H9 (cell line): ENCODE data around the gene FRMD4B. TPM values are rescaled to one million over a fixed set of nuclear protein-coding genes. Genes with fewer than 3 reads are reported as not detected.
"Not testable (repeated sequence)": the region's sequence is repeated elsewhere in the genome, so short reads cannot be mapped to it uniquely, and the experiment has no call there.

Source experiments
- DNase-seq: peaks from one replicate; pipeline ENCODE4 v3.0.0-alpha.2; 2017
- H2AFZ ChIP-seq: one replicate; pipeline ENCODE4 v1.6.1; 2013; ENCODE audit warnings: mild to moderate bottlenecking, low read length, control low read depth, moderate library complexity
- H2AK5ac ChIP-seq: 2 replicates; pipeline ENCODE4 v1.6.1; 2013; ENCODE audit warnings: low read length, control low read depth, mixed read lengths; ENCODE audit not compliant: insufficient read length
- H2BK120ac ChIP-seq: one replicate; pipeline ENCODE4 v1.6.1; 2013; ENCODE audit warnings: low read depth, mild to moderate bottlenecking, low read length, control low read depth, inconsistent platforms; ENCODE audit not compliant: poor library complexity, severe bottlenecking
- H2BK12ac ChIP-seq: 2 replicates; pipeline ENCODE4 v1.6.1; 2013; ENCODE audit warnings: low read length, control low read depth, mixed read lengths, low read depth; ENCODE audit not compliant: insufficient read length
- H2BK15ac ChIP-seq: 2 replicates; pipeline ENCODE4 v1.6.1; 2013; ENCODE audit warnings: low read depth, low read length, control low read depth
- H2BK20ac ChIP-seq: one replicate; pipeline ENCODE4 v1.6.1; 2013; ENCODE audit warnings: low read depth, mild to moderate bottlenecking, low read length, control low read depth, inconsistent platforms; ENCODE audit not compliant: poor library complexity, severe bottlenecking
- H2BK5ac ChIP-seq: 2 replicates; pipeline ENCODE4 v1.6.1; 2013; ENCODE audit warnings: low read length, control low read depth, mixed read lengths; ENCODE audit not compliant: insufficient read length
- H3K14ac ChIP-seq: 2 replicates; pipeline ENCODE4 v1.6.1; 2013; ENCODE audit warnings: low read length, control low read depth; ENCODE audit not compliant: insufficient read depth
- H3K18ac ChIP-seq: 2 replicates; pipeline ENCODE4 v1.6.1; 2013; ENCODE audit warnings: low read depth, mild to moderate bottlenecking, mixed read lengths, low read length, control low read depth; ENCODE audit not compliant: insufficient read length
- H3K23ac ChIP-seq: 2 replicates; pipeline ENCODE4 v1.6.1; 2013; ENCODE audit warnings: low read length, control low read depth, mixed read lengths, low read depth; ENCODE audit not compliant: insufficient read length
- H3K23me2 ChIP-seq: 2 replicates; pipeline ENCODE4 v1.6.1; 2013; ENCODE audit warnings: low read depth, mild to moderate bottlenecking, mixed read lengths, low read length, control low read depth; ENCODE audit not compliant: insufficient read length, poor library complexity, severe bottlenecking
- H3K27ac ChIP-seq: 2 replicates; pipeline ENCODE4 v1.5.1; 2013; ENCODE audit warnings: low read length, control low read depth, mixed read lengths, low read depth; ENCODE audit not compliant: insufficient read length
- H3K27me3 ChIP-seq: 2 replicates; pipeline ENCODE4 v1.6.1; 2013; ENCODE audit warnings: low read length, control low read depth, inconsistent platforms; ENCODE audit not compliant: insufficient read depth
- H3K4ac ChIP-seq: 2 replicates; pipeline ENCODE4 v1.6.1; 2013; ENCODE audit warnings: low read depth, mild to moderate bottlenecking, control low read depth, inconsistent platforms, low read length, moderate library complexity
- H3K4me1 ChIP-seq: 2 replicates; pipeline ENCODE4 v1.6.1; 2013; ENCODE audit warnings: low read length, control low read depth, inconsistent platforms; ENCODE audit not compliant: insufficient read depth
- H3K4me2 ChIP-seq: 2 replicates; pipeline ENCODE4 v1.6.1; 2013; ENCODE audit warnings: low read length, control low read depth, mixed read lengths; ENCODE audit not compliant: insufficient read length, insufficient read depth
- H3K56ac ChIP-seq: 2 replicates; pipeline ENCODE4 v1.6.1; 2013; ENCODE audit warnings: low read depth, mild to moderate bottlenecking, mixed read lengths, low read length, control low read depth; ENCODE audit not compliant: insufficient read length
- H3K79me1 ChIP-seq: 2 replicates; pipeline ENCODE4 v1.6.1; 2013; ENCODE audit warnings: low read depth, mild to moderate bottlenecking, moderate library complexity, low read length, control low read depth, inconsistent platforms; ENCODE audit not compliant: insufficient read depth, poor library complexity, severe bottlenecking
- H3K79me2 ChIP-seq: 2 replicates; pipeline ENCODE4 v1.6.1; 2013; ENCODE audit warnings: low read length, control low read depth, inconsistent platforms; ENCODE audit not compliant: insufficient read depth
- H3K9ac ChIP-seq: 2 replicates; pipeline ENCODE4 v1.6.1; 2013; ENCODE audit warnings: low read length, control low read depth, mixed read lengths; ENCODE audit not compliant: insufficient read length; ENCODE audit errors: extremely low read depth
- H3K9me3 ChIP-seq: one replicate; pipeline ENCODE4 v1.6.1; 2013; ENCODE audit warnings: low read depth, low read length, inconsistent platforms; ENCODE audit not compliant: control insufficient read depth
- H3T11ph ChIP-seq: one replicate; pipeline ENCODE4 v1.6.1; 2013; ENCODE audit warnings: mild to moderate bottlenecking, low read length, control low read depth, inconsistent platforms
- H4K20me1 ChIP-seq: one replicate; pipeline ENCODE4 v1.6.1; 2013; ENCODE audit not compliant: control insufficient read depth, insufficient read length, insufficient read depth
- H4K5ac ChIP-seq: 2 replicates; pipeline ENCODE4 v1.6.1; 2013; ENCODE audit warnings: low read depth, mild to moderate bottlenecking, mixed read lengths, low read length, control low read depth; ENCODE audit not compliant: insufficient read length
- H4K8ac ChIP-seq: replicated peaks from 2 replicates; pipeline ENCODE4 v1.6.1; 2013; ENCODE audit warnings: low read length, control low read depth, mixed read lengths, low read depth; ENCODE audit not compliant: insufficient read length
- H4K91ac ChIP-seq: 2 replicates; pipeline ENCODE4 v1.6.1; 2013; ENCODE audit warnings: low read depth, mild to moderate bottlenecking, moderate library complexity, mixed read lengths, low read length, control low read depth; ENCODE audit not compliant: insufficient read length
- H3K27ac Mint-ChIP-seq, 3 experiments: 2 replicates in 2 of 3; 3 replicates in 1 of 3; pipeline ENCODE4 v1.8.0; 2020 to 2021; ENCODE audit warnings: mixed read lengths in 3 of 3, mild to moderate bottlenecking in 1 of 3, moderate library complexity in 1 of 3
- H3K27me3 Mint-ChIP-seq: 2 replicates; pipeline ENCODE4 v1.8.0; 2021; ENCODE audit warnings: low read depth, mild to moderate bottlenecking, moderate library complexity, mixed read lengths
- H3K36me3 Mint-ChIP-seq, 3 experiments: 2 replicates in 2 of 3; 3 replicates in 1 of 3; pipeline ENCODE4 v1.8.0; 2020 to 2021; ENCODE audit warnings: low read depth in 3 of 3, mixed read lengths in 3 of 3; ENCODE audit not compliant: insufficient read depth in 1 of 3
- H3K4me1 Mint-ChIP-seq, 2 experiments: 2 replicates each; pipeline ENCODE4 v1.8.0; 2020; ENCODE audit warnings: mixed read lengths in 2 of 2
- H3K4me3 Mint-ChIP-seq, 2 experiments: 2 replicates in 1 of 2; 3 replicates in 1 of 2; pipeline ENCODE4 v1.8.0; 2020 to 2021; ENCODE audit warnings: mild to moderate bottlenecking in 2 of 2, mixed read lengths in 2 of 2, moderate library complexity in 1 of 2
- H3K9me3 Mint-ChIP-seq, 2 experiments: 2 replicates in 1 of 2; 3 replicates in 1 of 2; pipeline ENCODE4 v1.8.0; 2020; ENCODE audit warnings: mild to moderate bottlenecking in 2 of 2, mixed read lengths in 2 of 2, moderate library complexity in 1 of 2
- CTCF ChIP-seq: fragments of 200-600 bp; sonication (generic); conservative IDR thresholded peaks from 3 replicates; pipeline ENCODE4 v1.8.0; 2021; ENCODE audit warnings: antibody characterized with exemption, mild to moderate bottlenecking
- WGBS: extraction: QIAGEN DNeasy Blood & Tissue Kit; methylation state at CpG from one replicate; pipeline ENCODE4 v1.1.7; 2013; ENCODE audit warnings: missing lambda C conversion rate, low lambda C conversion rate, mixed read lengths; ENCODE audit not compliant: insufficient read length; ENCODE audit errors: extremely low coverage; 5-methylcytosine and 5-hydroxymethylcytosine counted together
- total RNA-seq: library from RNA; stranded (reverse); gene quantifications from 2 replicates; pipeline ENCODE4 v1.2.1, GENCODE V29; 2021

FRMD4B gene
- total RNA-seq, 1 experiment from 2014 or later = 3.4 TPM

DNA sequence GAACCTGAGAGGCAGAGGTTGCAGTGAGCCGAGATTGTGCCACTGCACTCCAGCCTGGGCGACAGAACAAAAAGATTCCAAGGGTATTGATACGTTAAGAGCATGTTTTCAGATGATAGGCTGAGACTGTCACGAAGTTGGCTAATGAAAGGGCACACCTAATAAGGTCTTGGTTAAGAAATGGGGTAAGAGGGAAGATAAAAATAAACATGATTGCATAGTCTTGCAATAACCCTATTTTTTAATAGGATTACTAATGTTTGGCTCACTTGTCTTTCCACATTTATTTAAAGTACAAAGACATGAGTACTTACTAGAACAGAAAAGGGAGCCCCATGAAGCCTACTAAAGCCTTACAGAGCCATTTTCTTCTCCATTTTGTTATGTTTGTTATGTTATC lies 109.0 kb downstream of the FRMD4B start:
- Histone ChIP-seq H3K79me1 (no peaks in the 10 kb centered on the region), H2BK5ac (no peak overlapping the region), H3K4me2 (no peak overlapping the region), H3K9me3 (no peaks in the 10 kb centered on the region), H3K27ac (no peak overlapping the region), H4K5ac (no peak overlapping the region), H3K18ac (no peak overlapping the region), H3T11ph (no peak overlapping the region), H2BK15ac (no peak overlapping the region), H4K91ac (no peak overlapping the region), H3K4ac (no peak overlapping the region), H3K23me2 (no peaks in the 10 kb centered on the region), H2BK20ac (no peak overlapping the region), H3K9ac (no peak overlapping the region), H2AK5ac (no peak overlapping the region), H3K4me1 (no peaks in the 10 kb centered on the region), H2BK120ac (no peak overlapping the region), H3K23ac (no peak overlapping the region), H4K20me1 (no peaks in the 10 kb centered on the region), H3K14ac (no peak overlapping the region), H2AFZ (no peak overlapping the region), H2BK12ac (no peak overlapping the region), H3K27me3 (no peaks in the 10 kb centered on the region), H4K8ac (no peak overlapping the region), H3K56ac (no peak overlapping the region), H3K79me2 (no peaks in the 10 kb centered on the region)
- WGBS = no CpG with 5 or more reads among the region's 4 CpGs
- Mint-ChIP-seq H3K4me3 (no peak overlapping the region), H3K9me3 (no peaks in the 10 kb centered on the region), H3K27me3 (no peaks in the 10 kb centered on the region), H3K4me1 (peaks cover 14% of the 10 kb centered on the region in 2 experiments), H3K27ac (no peak overlapping the region), H3K36me3 (no peaks in the 10 kb centered on the region)
- DNase-seq = no peak
- TF ChIP-seq CTCF = no peak

DNA sequence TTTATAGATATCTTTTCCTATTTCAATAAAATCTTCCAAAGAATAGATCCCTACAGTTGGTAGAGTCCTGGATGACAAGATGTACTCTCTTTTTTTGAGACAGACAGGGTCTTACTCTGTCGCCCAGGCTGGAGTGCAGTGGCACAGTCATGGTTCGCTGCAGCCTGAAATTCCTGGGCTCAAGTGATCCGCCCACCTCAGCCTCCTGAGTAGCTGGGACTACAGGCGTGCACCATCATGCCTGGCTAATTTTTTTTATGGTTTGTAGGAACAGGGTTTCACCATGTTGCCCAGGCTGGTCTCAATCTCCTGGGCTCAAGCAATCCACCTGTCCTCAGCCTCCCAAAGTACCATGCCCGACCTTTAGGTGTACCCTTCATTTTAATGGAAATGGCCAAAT lies 109.7 kb downstream of the FRMD4B start:
- not testable (repeated sequence) for H3K79me2 ChIP-seq, H3K56ac ChIP-seq, H4K8ac ChIP-seq, H3K79me1 ChIP-seq, DNase-seq, H2BK20ac ChIP-seq, H4K91ac ChIP-seq, H3K18ac ChIP-seq, H3K14ac ChIP-seq, H2BK120ac ChIP-seq, H2AFZ ChIP-seq, H3K4me2 ChIP-seq, H2BK15ac ChIP-seq, H2BK5ac ChIP-seq, H4K5ac ChIP-seq, H3K23ac ChIP-seq, H3K9me3 Mint-ChIP-seq, H3K23me2 ChIP-seq, H2AK5ac ChIP-seq, H3K4ac ChIP-seq, H3T11ph ChIP-seq, H3K36me3 Mint-ChIP-seq, H3K27me3 Mint-ChIP-seq, H3K4me1 ChIP-seq, H3K27ac ChIP-seq, H3K27me3 ChIP-seq, H2BK12ac ChIP-seq, H3K9ac ChIP-seq, H3K9me3 ChIP-seq, H3K4me3 Mint-ChIP-seq, H3K27ac Mint-ChIP-seq, H4K20me1 ChIP-seq
- no CpG with 5 or more reads among the region's 5 CpGs for WGBS
- H3K4me1 Mint-ChIP-seq = peaks cover 14% of the 10 kb centered on the region in 2 experiments
